Transverse colon (tissue), 4 donors: Measurements from ENCODE around the gene NIT1.

Experiments
- EP300 ChIP-seq: sonication (generic); formaldehyde crosslinking; IDR thresholded peaks from one replicate; pipeline ENCODE4 v1.6.1; 2017; ENCODE audit warnings: antibody characterized with exemption, low read depth
- POLR2A ChIP-seq: fragments of 450-650 bp; IDR thresholded peaks from one replicate; pipeline ENCODE4 v1.6.1; 2016; ENCODE audit warnings: antibody characterized with exemption, mild to moderate bottlenecking, moderate library complexity
- POLR2AphosphoS5 ChIP-seq, 3 donors: sonication (generic); formaldehyde crosslinking; IDR thresholded peaks; one replicate each; pipeline ENCODE4 v1.6.1; 2016; ENCODE audit warnings: antibody characterized with exemption in 3 of 3
- TF ChIP-seq, protein P1 (sequence below), 5 experiments: fragments of 200-600 bp in 3 of 5; fragments of 450-650 bp in 2 of 5; sonication (generic) in 3 of 5; IDR thresholded peaks; 1 replicate in 2 of 5; 2 replicates in 3 of 5; pipeline ENCODE4 v1.5.1; 2016 to 2017; ENCODE audit warnings: antibody characterized with exemption in 5 of 5, inconsistent platforms in 3 of 5, mild to moderate bottlenecking in 2 of 5, moderate library complexity in 1 of 5

GRCh38 chr1:161072751-161073449 is 45.0 kb upstream of the NIT1 start:
- TF ChIP-seq POLR2A (no peak), EP300 (no peak), POLR2AphosphoS5 (IDR thresholded peaks at IDR 0.05) (no peak)
- TF ChIP-seq, protein P1, sequence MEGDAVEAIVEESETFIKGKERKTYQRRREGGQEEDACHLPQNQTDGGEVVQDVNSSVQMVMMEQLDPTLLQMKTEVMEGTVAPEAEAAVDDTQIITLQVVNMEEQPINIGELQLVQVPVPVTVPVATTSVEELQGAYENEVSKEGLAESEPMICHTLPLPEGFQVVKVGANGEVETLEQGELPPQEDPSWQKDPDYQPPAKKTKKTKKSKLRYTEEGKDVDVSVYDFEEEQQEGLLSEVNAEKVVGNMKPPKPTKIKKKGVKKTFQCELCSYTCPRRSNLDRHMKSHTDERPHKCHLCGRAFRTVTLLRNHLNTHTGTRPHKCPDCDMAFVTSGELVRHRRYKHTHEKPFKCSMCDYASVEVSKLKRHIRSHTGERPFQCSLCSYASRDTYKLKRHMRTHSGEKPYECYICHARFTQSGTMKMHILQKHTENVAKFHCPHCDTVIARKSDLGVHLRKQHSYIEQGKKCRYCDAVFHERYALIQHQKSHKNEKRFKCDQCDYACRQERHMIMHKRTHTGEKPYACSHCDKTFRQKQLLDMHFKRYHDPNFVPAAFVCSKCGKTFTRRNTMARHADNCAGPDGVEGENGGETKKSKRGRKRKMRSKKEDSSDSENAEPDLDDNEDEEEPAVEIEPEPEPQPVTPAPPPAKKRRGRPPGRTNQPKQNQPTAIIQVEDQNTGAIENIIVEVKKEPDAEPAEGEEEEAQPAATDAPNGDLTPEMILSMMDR (IDR thresholded peaks at IDR 0.05), result no peak
